MM.1S (cell line): ENCODE data around the gene PICALM.

Experiments used
- DNase-seq: peaks from one replicate; pipeline ENCODE4 v3.0.0-alpha.2; 2015
- H2AFZ ChIP-seq: fragments of 300-600 bp; sonication (generic); 2 replicates; pipeline ENCODE4 v1.6.0; 2016; ENCODE audit warnings: antibody characterized with exemption, low read length
- H3F3A ChIP-seq: fragments of 300-600 bp; sonication (generic); 2 replicates; pipeline ENCODE4 v1.6.1; 2016; ENCODE audit warnings: mild to moderate bottlenecking, antibody characterized with exemption, low read length, moderate library complexity, mixed read lengths; ENCODE audit not compliant: insufficient read depth
- H3K27ac ChIP-seq: fragments of 300-600 bp; sonication (generic); 2 replicates; pipeline ENCODE4 v1.5.1; 2016; ENCODE audit warnings: mild to moderate bottlenecking, low read length
- H3K27me3 ChIP-seq: fragments of 300-600 bp; sonication (generic); replicated peaks from 2 replicates; pipeline ENCODE4 v1.6.0; 2016; ENCODE audit warnings: low read length; ENCODE audit not compliant: insufficient read depth
- H3K36me3 ChIP-seq: fragments of 300-600 bp; sonication (generic); replicated peaks from 2 replicates; pipeline ENCODE4 v1.6.1; 2016; ENCODE audit warnings: mild to moderate bottlenecking, low read length, mixed read lengths; ENCODE audit not compliant: insufficient read depth
- H3K4me1 ChIP-seq: fragments of 300-600 bp; sonication (generic); 2 replicates; pipeline ENCODE4 v1.6.1; 2016; ENCODE audit warnings: low read length, mixed read lengths
- H3K4me2 ChIP-seq: fragments of 300-600 bp; sonication (generic); 2 replicates; pipeline ENCODE4 v1.6.0; 2016; ENCODE audit warnings: low read depth, low read length
- H3K4me3 ChIP-seq: fragments of 300-600 bp; sonication (generic); 2 replicates; pipeline ENCODE4 v1.5.1; 2016; ENCODE audit warnings: low read length, mixed read lengths
- H3K79me2 ChIP-seq: fragments of 300-600 bp; sonication (generic); 2 replicates; pipeline ENCODE4 v1.6.1; 2016; ENCODE audit warnings: mixed run types, low read length, mixed read lengths
- H3K9ac ChIP-seq: fragments of 300-600 bp; sonication (generic); 2 replicates; pipeline ENCODE4 v1.6.1; 2016; ENCODE audit warnings: low read length, mixed read lengths
- H3K9me2 ChIP-seq: fragments of 300-600 bp; sonication (generic); replicated peaks from 2 replicates; pipeline ENCODE4 v1.6.1; 2016; ENCODE audit warnings: mild to moderate bottlenecking, low read length, mixed read lengths; ENCODE audit not compliant: insufficient read depth
- H3K9me3 ChIP-seq: fragments of 300-600 bp; sonication (generic); replicated peaks from 2 replicates; pipeline ENCODE4 v1.6.1; 2016; ENCODE audit warnings: mild to moderate bottlenecking, low read length, mixed read lengths; ENCODE audit not compliant: insufficient read depth
- H4K20me1 ChIP-seq: fragments of 300-600 bp; sonication (generic); 2 replicates; pipeline ENCODE4 v1.6.1; 2016; ENCODE audit warnings: mild to moderate bottlenecking, low read length, moderate library complexity, mixed read lengths; ENCODE audit not compliant: insufficient read depth
- EZH2 ChIP-seq: fragments of 300-600 bp; sonication (generic); optimal IDR thresholded peaks from 2 replicates; pipeline ENCODE3; 2017; ENCODE audit warnings: low read depth, mild to moderate bottlenecking, antibody characterized with exemption, low read length, mixed read lengths
- EZH2phosphoT487 ChIP-seq: fragments of 300-600 bp; sonication (generic); IDR thresholded peaks from 2 replicates; pipeline ENCODE4 v1.6.1; 2018; ENCODE audit warnings: antibody characterized with exemption, low read length
- TF ChIP-seq, protein P1 (sequence below): fragments of 300-600 bp; sonication (generic); IDR thresholded peaks from 2 replicates; pipeline ENCODE4 v1.5.1; 2016; ENCODE audit warnings: antibody characterized with exemption, low read length, mixed read lengths

PICALM gene

DNA sequence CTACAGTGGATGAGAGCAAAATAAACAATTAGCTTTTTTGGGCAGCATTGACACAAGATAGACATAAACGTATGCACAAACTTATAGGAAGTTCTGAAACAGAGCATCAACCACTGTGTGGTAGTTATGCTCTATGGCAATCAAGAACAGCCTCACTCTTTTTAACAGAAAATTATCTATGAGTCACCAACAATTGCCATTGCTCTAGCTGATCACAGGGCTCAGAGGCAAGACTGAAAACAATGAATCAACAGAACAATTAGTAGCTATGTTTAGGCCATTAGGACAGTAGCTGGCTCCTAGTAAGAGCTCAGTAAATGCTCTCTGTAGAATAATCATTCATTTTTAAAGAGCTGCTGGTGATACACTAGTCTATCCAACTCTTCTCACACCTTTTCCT, 34.9 kb upstream of the PICALM start:
- H3K79me2 ChIP-seq = no peaks in the 10 kb centered on the region
- no peaks in the 10 kb centered on the region for H3F3A ChIP-seq
- no peak overlapping the region for H2AFZ ChIP-seq
- H3K9me2 ChIP-seq = no peaks in the 10 kb centered on the region
- no peak for TF ChIP-seq EZH2
- TF ChIP-seq, protein P1, sequence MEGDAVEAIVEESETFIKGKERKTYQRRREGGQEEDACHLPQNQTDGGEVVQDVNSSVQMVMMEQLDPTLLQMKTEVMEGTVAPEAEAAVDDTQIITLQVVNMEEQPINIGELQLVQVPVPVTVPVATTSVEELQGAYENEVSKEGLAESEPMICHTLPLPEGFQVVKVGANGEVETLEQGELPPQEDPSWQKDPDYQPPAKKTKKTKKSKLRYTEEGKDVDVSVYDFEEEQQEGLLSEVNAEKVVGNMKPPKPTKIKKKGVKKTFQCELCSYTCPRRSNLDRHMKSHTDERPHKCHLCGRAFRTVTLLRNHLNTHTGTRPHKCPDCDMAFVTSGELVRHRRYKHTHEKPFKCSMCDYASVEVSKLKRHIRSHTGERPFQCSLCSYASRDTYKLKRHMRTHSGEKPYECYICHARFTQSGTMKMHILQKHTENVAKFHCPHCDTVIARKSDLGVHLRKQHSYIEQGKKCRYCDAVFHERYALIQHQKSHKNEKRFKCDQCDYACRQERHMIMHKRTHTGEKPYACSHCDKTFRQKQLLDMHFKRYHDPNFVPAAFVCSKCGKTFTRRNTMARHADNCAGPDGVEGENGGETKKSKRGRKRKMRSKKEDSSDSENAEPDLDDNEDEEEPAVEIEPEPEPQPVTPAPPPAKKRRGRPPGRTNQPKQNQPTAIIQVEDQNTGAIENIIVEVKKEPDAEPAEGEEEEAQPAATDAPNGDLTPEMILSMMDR = no peak
- TF ChIP-seq EZH2phosphoT487 = no peak
- no peak overlapping the region for H3K4me3 ChIP-seq
- no peak overlapping the region for H3K9ac ChIP-seq
- no peaks in the 10 kb centered on the region for H4K20me1 ChIP-seq
- no peak overlapping the region for H3K4me2 ChIP-seq
- H3K27me3 ChIP-seq = no peaks in the 10 kb centered on the region
- no peaks in the 10 kb centered on the region for H3K4me1 ChIP-seq
- H3K36me3 ChIP-seq = no peaks in the 10 kb centered on the region
- H3K27ac ChIP-seq = no peak overlapping the region
- no peak for DNase-seq
- H3K9me3 ChIP-seq = no peaks in the 10 kb centered on the region

DNA sequence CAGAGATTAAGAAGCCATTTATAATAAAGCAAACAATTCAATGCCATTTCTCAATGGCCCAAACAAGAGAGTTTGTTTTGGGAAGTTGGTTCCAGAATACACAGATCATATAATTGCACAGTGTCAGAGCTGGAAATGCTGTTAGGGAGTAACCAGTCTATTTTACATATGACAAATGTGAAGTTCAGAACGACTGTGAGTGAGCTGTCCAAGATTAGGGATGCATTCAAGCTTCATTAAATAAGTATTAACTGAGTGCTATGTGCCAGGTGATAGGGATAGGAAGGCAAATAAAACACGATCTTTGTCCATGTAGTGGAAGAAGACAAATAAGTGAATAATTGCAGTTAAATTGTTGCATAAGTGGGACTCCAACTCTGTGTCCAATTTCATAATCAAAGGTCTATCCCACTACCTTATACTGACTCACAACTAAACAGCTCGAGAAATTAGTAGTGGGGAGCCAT, 33.1 kb upstream of the PICALM start:
- Histone ChIP-seq H3K4me2 (no peak overlapping the region), H3K4me1 (no peaks in the 10 kb centered on the region), H3K9ac (no peak overlapping the region), H3K36me3 (no peaks in the 10 kb centered on the region), H3K27ac (no peak overlapping the region), H3K9me2 (no peaks in the 10 kb centered on the region), H3K27me3 (no peaks in the 10 kb centered on the region), H3K4me3 (no peak overlapping the region), H2AFZ (no peak overlapping the region), H3K79me2 (no peaks in the 10 kb centered on the region), H4K20me1 (no peaks in the 10 kb centered on the region), H3F3A (no peaks in the 10 kb centered on the region), H3K9me3 (no peaks in the 10 kb centered on the region)
- TF ChIP-seq, protein P1 = no peak
- TF ChIP-seq EZH2phosphoT487 = no peak
- TF ChIP-seq EZH2 = no peak
- no peak for DNase-seq

DNA sequence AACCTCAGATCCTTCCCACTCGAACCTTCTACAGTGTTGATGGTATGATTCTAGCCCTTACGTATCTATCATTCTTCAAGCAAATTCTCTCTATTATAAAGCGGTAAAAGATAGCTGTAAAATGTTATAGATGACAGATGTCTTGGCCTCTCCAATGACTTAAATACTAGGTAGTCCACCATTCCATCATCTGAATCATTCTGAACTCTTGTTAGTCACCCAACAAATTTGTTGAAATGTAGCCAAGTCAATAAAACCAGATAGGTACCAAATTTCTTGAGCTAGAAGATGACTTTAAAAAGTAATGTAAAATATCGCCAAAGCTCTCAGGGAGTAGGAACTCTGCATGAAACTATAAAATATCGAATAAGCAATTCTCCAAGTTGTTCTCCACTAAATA, 32.6 kb upstream of the PICALM start:
- Histone ChIP-seq H3K27ac (no peak overlapping the region), H2AFZ (no peak overlapping the region), H3K9me3 (no peaks in the 10 kb centered on the region), H3K27me3 (no peaks in the 10 kb centered on the region), H3F3A (no peaks in the 10 kb centered on the region), H3K36me3 (no peaks in the 10 kb centered on the region), H3K9me2 (no peaks in the 10 kb centered on the region), H3K4me3 (no peak overlapping the region), H3K79me2 (no peaks in the 10 kb centered on the region), H3K4me1 (no peaks in the 10 kb centered on the region), H3K9ac (no peak overlapping the region), H4K20me1 (no peaks in the 10 kb centered on the region), H3K4me2 (no peak overlapping the region)
- DNase-seq = no peak
- no peak for TF ChIP-seq EZH2
- TF ChIP-seq, protein P1 = no peak
- TF ChIP-seq EZH2phosphoT487 = no peak
